ENCODE data around the gene TMEM179. TPM values are rescaled to one million over a fixed set of nuclear protein-coding genes. Genes with fewer than 3 reads are reported as not detected.
A peak's percentile ranks its signal among the peaks of the same experiment; 100 is the strongest.
"Not testable (repeated sequence)": the region's sequence is repeated elsewhere in the genome, so short reads cannot be mapped to it uniquely, and the experiment has no call there.

TMEM179 gene
- total RNA-seq, 4 donors from 2014 or later: not detected

DNA sequence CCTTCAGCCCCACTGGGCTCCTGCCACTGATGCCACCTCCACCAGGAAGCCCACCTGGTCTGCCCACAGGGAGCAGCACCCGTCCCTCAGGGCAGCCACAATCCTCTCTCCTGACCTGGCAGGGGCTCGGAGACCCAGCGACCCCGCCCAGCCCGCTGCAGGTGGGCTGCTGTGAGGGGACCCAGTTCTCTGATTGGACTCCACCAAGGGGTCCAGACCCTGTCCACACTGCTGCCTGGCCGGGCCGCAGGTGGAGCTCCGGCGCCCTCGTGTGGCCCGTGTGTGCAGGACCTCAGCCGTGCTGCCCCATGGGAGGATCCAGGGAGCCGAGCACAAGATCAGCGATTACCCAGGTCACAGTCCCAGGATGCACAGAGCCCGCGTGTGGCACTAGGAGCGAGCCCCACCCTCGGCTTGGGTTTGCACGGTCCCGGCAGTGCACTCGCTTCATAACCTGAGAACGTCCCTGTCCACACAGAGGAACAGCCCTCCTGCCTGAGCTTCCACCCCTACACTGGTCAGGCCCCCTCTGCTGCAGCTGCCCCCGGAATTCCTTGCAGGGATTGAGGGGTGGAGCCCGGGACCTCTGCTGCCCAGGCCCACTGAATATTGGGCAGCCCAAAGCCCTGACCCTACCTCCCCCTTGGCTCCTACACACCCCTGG lies 35.4 kb upstream of the TMEM179 start:
- no peak for TF ChIP-seq POLR2A (IDR thresholded peaks at IDR 0.05)
- TF ChIP-seq, protein P1, sequence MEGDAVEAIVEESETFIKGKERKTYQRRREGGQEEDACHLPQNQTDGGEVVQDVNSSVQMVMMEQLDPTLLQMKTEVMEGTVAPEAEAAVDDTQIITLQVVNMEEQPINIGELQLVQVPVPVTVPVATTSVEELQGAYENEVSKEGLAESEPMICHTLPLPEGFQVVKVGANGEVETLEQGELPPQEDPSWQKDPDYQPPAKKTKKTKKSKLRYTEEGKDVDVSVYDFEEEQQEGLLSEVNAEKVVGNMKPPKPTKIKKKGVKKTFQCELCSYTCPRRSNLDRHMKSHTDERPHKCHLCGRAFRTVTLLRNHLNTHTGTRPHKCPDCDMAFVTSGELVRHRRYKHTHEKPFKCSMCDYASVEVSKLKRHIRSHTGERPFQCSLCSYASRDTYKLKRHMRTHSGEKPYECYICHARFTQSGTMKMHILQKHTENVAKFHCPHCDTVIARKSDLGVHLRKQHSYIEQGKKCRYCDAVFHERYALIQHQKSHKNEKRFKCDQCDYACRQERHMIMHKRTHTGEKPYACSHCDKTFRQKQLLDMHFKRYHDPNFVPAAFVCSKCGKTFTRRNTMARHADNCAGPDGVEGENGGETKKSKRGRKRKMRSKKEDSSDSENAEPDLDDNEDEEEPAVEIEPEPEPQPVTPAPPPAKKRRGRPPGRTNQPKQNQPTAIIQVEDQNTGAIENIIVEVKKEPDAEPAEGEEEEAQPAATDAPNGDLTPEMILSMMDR (IDR thresholded peaks at IDR 0.05): no peak
- DNase-seq (ENCODE audit: low spot score in 2 of 2): peak in 1 of 2 donors; percentile 40
- intact Hi-C loops (cut with DNase I; ENCODE audit: low total_unique reads): loop anchor here (10.0 kb wide), 2 partner anchors 505 to 555 kb away; partner anchors contain the start of genes ASPG and KIF26A
- H3K4me3 ChIP-seq (ENCODE audit: low read depth, poor library complexity, severe bottlenecking): no peak overlapping the region
- WGBS, 2 donors: 6 to 11% methylated on average over 13 to 24 of the region's 24 CpGs

DNA sequence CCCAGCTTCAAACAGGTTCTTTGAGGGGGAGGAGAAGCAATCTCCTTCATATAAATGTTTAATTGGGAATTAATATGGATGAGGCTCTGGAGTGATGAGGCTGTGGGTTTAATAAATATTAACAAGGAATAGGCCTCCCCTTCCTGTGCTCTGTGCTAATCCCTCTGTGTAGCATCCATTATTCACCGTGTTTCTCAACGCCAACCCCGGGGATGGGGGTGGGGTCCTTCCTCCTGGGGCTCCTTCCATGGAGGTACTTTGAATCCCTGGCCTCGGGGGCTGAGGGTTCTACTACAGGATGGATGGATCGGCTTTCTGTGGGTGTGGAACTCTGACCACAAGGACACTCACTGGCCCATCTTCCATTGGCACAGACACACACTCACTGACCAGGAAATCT lies 34.9 kb upstream of the TMEM179 start:
- WGBS, 2 donors: 47 to 56% methylated on average over 5 of the region's 5 CpGs
- TF ChIP-seq POLR2A (IDR thresholded peaks at IDR 0.05): no peak
- TF ChIP-seq, protein P1 (IDR thresholded peaks at IDR 0.05): no peak
- intact Hi-C loops (cut with DNase I; ENCODE audit: low total_unique reads): loop anchor here (10.0 kb wide), 1 partner anchor 505 kb away; the partner anchor contains the start of gene KIF26A
- H3K4me3 ChIP-seq (ENCODE audit: low read depth, poor library complexity, severe bottlenecking): no peak overlapping the region
- no peak for DNase-seq (ENCODE audit: low spot score in 2 of 2)

DNA sequence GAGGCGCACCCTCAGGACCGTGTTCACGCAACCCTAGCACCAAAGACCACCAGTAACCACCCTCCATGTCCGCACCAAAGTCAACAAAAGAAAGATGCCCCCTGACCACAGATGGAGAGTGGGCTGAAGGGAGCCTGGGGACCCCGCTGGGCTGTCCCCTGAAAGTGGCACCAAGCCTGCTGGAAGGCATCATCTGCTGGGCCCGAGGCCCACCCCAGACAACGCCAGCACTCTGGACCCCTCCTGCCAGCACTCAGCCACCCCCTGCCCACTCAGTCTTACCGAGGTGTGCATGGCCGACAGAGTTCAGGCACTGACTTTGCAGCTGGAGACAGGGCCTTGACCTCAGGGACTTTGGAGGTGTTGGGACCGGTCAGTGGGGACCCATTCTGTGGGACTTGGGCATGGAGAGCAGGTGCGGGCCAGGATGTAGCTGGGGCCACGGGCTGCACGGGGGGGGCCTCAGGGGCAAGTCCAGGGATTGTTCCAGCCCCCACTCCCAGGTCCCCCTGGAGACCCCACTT lies 34.4 kb upstream of the TMEM179 start:
- intact Hi-C loops (cut with DNase I; ENCODE audit: low total_unique reads): loop anchor here (10.0 kb wide), 1 partner anchor 504 kb away; the partner anchor contains the start of gene KIF26A

DNA sequence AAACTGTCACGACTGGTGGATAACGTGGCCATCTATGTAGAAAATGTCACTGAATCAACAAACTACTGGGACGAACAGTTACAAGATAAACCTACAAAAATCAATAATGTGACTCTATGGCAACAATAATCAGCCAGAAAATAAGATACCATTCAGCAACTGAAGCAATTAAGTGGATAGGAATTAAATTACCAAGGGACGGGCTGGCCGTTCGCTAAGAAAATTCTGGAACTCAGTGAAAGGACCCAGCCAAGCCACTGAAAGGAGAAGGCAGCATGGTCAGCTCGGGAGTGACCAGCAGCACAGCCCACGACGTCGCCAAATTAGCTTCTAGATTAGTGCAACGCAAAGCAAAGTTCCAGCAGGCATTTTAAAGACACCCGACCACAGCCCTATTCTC lies 33.6 kb upstream of the TMEM179 start:
- no peak for DNase-seq (ENCODE audit: low spot score in 2 of 2)
- H3K4me3 ChIP-seq (ENCODE audit: low read depth, poor library complexity, severe bottlenecking): no peak overlapping the region
- intact Hi-C loops (cut with DNase I; ENCODE audit: low total_unique reads): loop anchor here (10.0 kb wide), 1 partner anchor 503 kb away; the partner anchor contains the start of gene KIF26A
- 44 to 57% methylated on average over 12 of the region's 12 CpGs for WGBS, 2 donors
- no peak for TF ChIP-seq POLR2A (IDR thresholded peaks at IDR 0.05)
- TF ChIP-seq, protein P1 (IDR thresholded peaks at IDR 0.05): no peak

More for the DNA sequence above, 34.4 kb upstream of the TMEM179 start:
- H3K4me3 ChIP-seq (ENCODE audit: low read depth, poor library complexity, severe bottlenecking): no peak overlapping the region
- 77 to 78% methylated on average over 10 to 13 of the region's 13 CpGs for WGBS, 2 donors
- TF ChIP-seq, protein P1 (IDR thresholded peaks at IDR 0.05): no peak
- TF ChIP-seq POLR2A (IDR thresholded peaks at IDR 0.05): no peak
- DNase-seq (ENCODE audit: low spot score in 2 of 2): no peak

DNA sequence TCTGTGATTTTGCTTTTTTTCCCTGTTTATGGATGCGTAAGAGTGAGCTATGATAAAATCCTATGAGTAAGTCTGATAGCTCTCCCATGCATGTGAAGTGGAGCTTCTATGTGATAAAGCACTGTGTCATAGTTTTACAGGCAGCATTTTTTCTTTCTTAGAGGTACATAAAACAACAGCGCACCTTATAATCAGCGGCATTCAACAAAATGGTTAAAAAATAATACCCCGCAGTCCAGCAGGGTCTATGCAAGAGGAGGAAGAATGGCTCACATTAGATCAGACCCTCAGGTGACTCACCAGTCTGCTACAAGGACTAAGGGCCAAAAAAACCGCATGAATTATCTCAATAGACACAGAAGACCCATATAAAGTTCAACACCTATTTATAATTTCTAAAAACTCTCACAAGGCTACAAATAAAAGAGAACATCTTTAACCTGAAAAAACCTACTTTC lies 33.0 kb upstream of the TMEM179 start:
- no peak overlapping the region for H3K4me3 ChIP-seq (ENCODE audit: low read depth, poor library complexity, severe bottlenecking)
- intact Hi-C loops (cut with DNase I; ENCODE audit: low total_unique reads): loop anchor here (10.0 kb wide), 1 partner anchor 503 kb away; the partner anchor contains the start of gene KIF26A
- TF ChIP-seq POLR2A (IDR thresholded peaks at IDR 0.05): no peak
- TF ChIP-seq, protein P1 (IDR thresholded peaks at IDR 0.05): no peak
- WGBS, 2 donors: 78 to 79% methylated on average over 5 of the region's 5 CpGs
- DNase-seq (ENCODE audit: low spot score in 2 of 2): no peak

DNA sequence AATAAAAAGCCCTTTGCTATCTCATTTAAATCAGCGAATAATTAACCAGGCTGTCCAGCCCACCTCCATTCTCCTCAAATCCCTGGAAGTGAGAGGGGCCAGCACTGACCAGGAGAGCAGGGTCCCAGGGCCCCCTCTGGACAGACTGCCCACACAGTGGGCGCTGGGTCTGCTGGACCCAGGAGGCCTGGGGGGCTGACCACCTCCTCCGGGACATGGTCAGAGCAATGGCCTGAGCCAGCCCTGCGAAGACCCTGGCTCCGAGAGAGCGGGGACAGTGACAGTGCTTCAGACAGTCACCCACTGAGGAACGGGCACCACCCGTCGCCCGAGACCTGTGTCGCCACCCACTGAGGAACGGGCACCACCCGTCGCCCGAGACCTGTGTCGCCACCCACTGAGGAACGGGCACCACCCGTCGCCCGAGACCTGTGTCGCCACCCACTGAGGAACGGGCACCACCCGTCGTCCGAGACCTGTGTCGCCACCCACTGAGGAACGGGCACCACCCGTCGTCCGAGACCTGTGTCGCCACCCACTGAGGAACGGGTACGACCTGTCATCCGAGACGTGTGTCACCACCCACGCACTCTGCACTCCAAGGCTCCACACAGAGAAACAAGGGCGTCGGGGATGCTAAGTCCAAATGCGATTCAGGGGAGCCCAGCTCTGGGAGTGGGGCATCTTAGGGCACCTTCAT lies 32.4 kb upstream of the TMEM179 start:
- H3K4me3 ChIP-seq (ENCODE audit: low read depth, poor library complexity, severe bottlenecking): not testable (repeated sequence)
- peak in 1 of 2 donors; percentile 81 for DNase-seq (ENCODE audit: low spot score in 2 of 2)
- WGBS, 2 donors: 66 to 81% methylated on average over 32 to 34 of the region's 39 CpGs
- intact Hi-C loops (cut with DNase I; ENCODE audit: low total_unique reads): loop anchor here (10.0 kb wide), 1 partner anchor 502 kb away; the partner anchor contains the start of gene KIF26A

All from lower leg skin (tissue), 4 donors.